HepG2 (cell line): ENCODE results near the gene SLC13A3. TPM values are rescaled to one million over a fixed set of nuclear protein-coding genes. Genes with fewer than 3 reads are reported as not detected.

Source experiments
- ATAC-seq: fragments of 200-7000 bp; cut with Tn5 transposase; 3 replicates; pipeline ENCODE4 v1.9.1; 2020; ENCODE audit warnings: mild to moderate bottlenecking, moderate library complexity
- BruUV-seq: library from RNA; stranded (reverse); fragments of 400-500 nt; replicated peaks from 2 replicates; lab custom pipeline; 2021; lab: Mats Ljungman, UMichigan
- CTCF ChIA-PET: fragments of 300-600 bp; formaldehyde crosslinking; extraction: SDS; loops from one replicate; lab custom pipeline; 2021; ENCODE audit warnings: low total read pairs, inconsistent platforms, low intra/inter-chr PET ratio; lab: Yijun Ruan, JAX
- POLR2A ChIA-PET: fragments of 350-600 bp; sonication (Branson Sonifier 250); formaldehyde crosslinking; loops from one replicate; lab custom pipeline; 2020; ENCODE audit warnings: antibody characterized with exemption, inconsistent platforms; lab: Yijun Ruan, JAX
- DNase-seq: peaks from one replicate; pipeline ENCODE4 v3.0.0-alpha.2; 2015; ENCODE audit warnings: low spot score
- FAIRE-seq: peaks from 3 replicates; lab custom pipeline; 2011; peaks lifted over from hg19 to GRCh38; lab: Jason Lieb, UNC
- H2AFZ ChIP-seq: one replicate; pipeline ENCODE4 v1.6.1; 2011; ENCODE audit warnings: low read length, inconsistent platforms
- H3K27ac ChIP-seq: fragments of 300-600 bp; 3 replicates; pipeline ENCODE4 v1.8.0; 2011; ENCODE audit warnings: mixed run types, mild to moderate bottlenecking, mixed read lengths, low read length, inconsistent platforms; ENCODE audit not compliant: insufficient read depth; ENCODE audit errors: extremely low read length
- H3K27me3 ChIP-seq, 2 experiments: fragments of 200-600 bp in 1 of 2; 2 replicates in 1 of 2; 3 replicates in 1 of 2; pipeline versions ENCODE4 v1.6.0 to v1.8.0; 2011; ENCODE audit warnings: low read length in 2 of 2, mild to moderate bottlenecking in 2 of 2, moderate library complexity in 2 of 2, inconsistent platforms in 1 of 2; ENCODE audit not compliant: insufficient read depth in 2 of 2, control insufficient read depth in 1 of 2
- H3K36me3 ChIP-seq, 2 experiments: fragments of 200-600 bp in 1 of 2; replicated peaks in 1 of 2; 2 replicates in 1 of 2; 3 replicates in 1 of 2; pipeline versions ENCODE4 v1.5.1 to v1.8.0; 2011; ENCODE audit warnings: low read length in 2 of 2, inconsistent platforms in 1 of 2; ENCODE audit not compliant: insufficient read depth in 2 of 2, control insufficient read depth in 1 of 2
- H3K4me1 ChIP-seq: 2 replicates; pipeline ENCODE4 v1.5.1; 2012; ENCODE audit warnings: low read length, inconsistent platforms; ENCODE audit not compliant: insufficient read depth
- H3K4me2 ChIP-seq: 2 replicates; pipeline ENCODE4 v1.6.0; 2011; ENCODE audit warnings: low read depth, low read length, inconsistent platforms
- H3K4me3 ChIP-seq, 3 experiments: fragments of 200-600 bp in 1 of 3; sonication (generic), shearing (Covaris generic) in 1 of 3; replicated peaks in 1 of 3; 2 replicates each; pipeline ENCODE4 v1.5.1; 2011 to 2016; ENCODE audit warnings: low read length in 3 of 3, inconsistent platforms in 2 of 3, low read depth in 2 of 3, mild to moderate bottlenecking in 2 of 3, control low read depth in 1 of 3, mixed read lengths in 1 of 3; ENCODE audit not compliant: insufficient read depth in 1 of 3
- H3K79me2 ChIP-seq: one replicate; pipeline ENCODE4 v1.6.1; 2011; ENCODE audit warnings: low read length, inconsistent platforms; ENCODE audit not compliant: insufficient read depth
- H3K9ac ChIP-seq: 2 replicates; pipeline ENCODE4 v1.6.0; 2011; ENCODE audit warnings: mild to moderate bottlenecking, low read depth, low read length, inconsistent platforms; ENCODE audit not compliant: insufficient read depth
- H3K9me3 ChIP-seq: 2 replicates; pipeline ENCODE4 v1.5.1; 2012; ENCODE audit warnings: mild to moderate bottlenecking, low read length
- H4K20me1 ChIP-seq: 2 replicates; pipeline ENCODE4 v1.6.0; 2011; ENCODE audit warnings: inconsistent platforms, mild to moderate bottlenecking, low read length, moderate library complexity; ENCODE audit not compliant: insufficient read depth
- AGO1 ChIP-seq: fragments of 200-400 bp; formaldehyde crosslinking; IDR thresholded peaks from 2 replicates; pipeline ENCODE4 v1.6.1; 2017; ENCODE audit warnings: mild to moderate bottlenecking, low read depth, low read length, moderate library complexity; ENCODE audit not compliant: poor library complexity, severe bottlenecking
- BRD4 ChIP-seq: sonication (generic); formaldehyde crosslinking; IDR thresholded peaks from 2 replicates; pipeline ENCODE4 v1.4.0; 2020; ENCODE audit warnings: missing genetic modification reagents
- CTCF ChIP-seq: sonication (generic); formaldehyde crosslinking; IDR thresholded peaks from 2 replicates; pipeline ENCODE4 v1.5.0; 2020; ENCODE audit warnings: mild to moderate bottlenecking, missing genetic modification reagents, moderate library complexity
- MIXL1 ChIP-seq: IDR thresholded peaks from 2 replicates; pipeline ENCODE4 v1.6.1; 2016
- RBM22 ChIP-seq: fragments of 200-400 bp; formaldehyde crosslinking; optimal IDR thresholded peaks from 2 replicates; pipeline ENCODE3; 2017; ENCODE audit warnings: mild to moderate bottlenecking, low read length, moderate library complexity
- STAG1 ChIP-seq: sonication (generic); formaldehyde crosslinking; IDR thresholded peaks from 2 replicates; pipeline ENCODE4 v1.4.0; 2020; ENCODE audit warnings: missing genetic modification reagents
- ZNF644 ChIP-seq: IDR thresholded peaks from 2 replicates; pipeline ENCODE4 v1.6.1; 2016; ENCODE audit warnings: low read depth
- WGBS: methylation state at CpG from one replicate; pipeline ENCODE4 v1.1.6; 2017; ENCODE audit warnings: low lambda C conversion rate; 5-methylcytosine and 5-hydroxymethylcytosine counted together
- in situ Hi-C: cut with HindIII; loops from 2 replicates; pipeline ENCODE4 v1.10.0; 2017; ENCODE audit warnings: low pct_unique_long_range_greater_than_20kb; ENCODE audit not compliant: extremely low pct_ligation_motif_present
- intact Hi-C: fragments of 100-400 bp; cut with micrococcal nuclease; formaldehyde crosslinking; loops from one replicate; pipeline ENCODE4 v1.10.0; 2022; ENCODE audit not compliant: unreplicated experiment
- polyA plus RNA-seq, 8 experiments: library from polyadenylated mRNA; depleted of rRNA in 3 of 8; stranded (reverse) in 7 of 8; unstranded in 1 of 8; fragments of >200 nt; fragmentation: Illumina TruSeq in 4 of 8; extraction: Trizol in 4 of 8; gene quantifications; 2 replicates each; pipeline versions ENCODE4 v1.2.1 to v1.2.3, GENCODE V29; 2011 to 2016; ENCODE audit warnings: low read depth in 4 of 8, missing spikeins in 1 of 8, mixed read lengths in 1 of 8; ENCODE audit not compliant: insufficient read depth in 1 of 8
- total RNA-seq, 5 experiments: library from RNA; depleted of rRNA; stranded (reverse); fragments of >200 nt; fragmentation: Illumina TruSeq; extraction: Trizol; gene quantifications; 2 replicates each; pipeline ENCODE4 v1.2.3, GENCODE V29; 2016; ENCODE audit warnings: low read depth in 1 of 5
- TF ChIP-seq, protein P1 (sequence below): sonication (generic); formaldehyde crosslinking; IDR thresholded peaks from 2 replicates; pipeline ENCODE4 v1.5.0; 2020; ENCODE audit warnings: missing genetic modification reagents

Gene SLC13A3
- total and polyA plus RNA-seq, 2 of the 13 experiments (the other 11 are each of a cell fraction or from before 2014, with no cell fraction given): 66.5 to 76.0 TPM

- DNase-seq (no peak), ATAC-seq (no peak), FAIRE-seq (no peak)
- Histone ChIP-seq H3K9me3 (peaks cover 10% of the 10 kb centered on the region), H4K20me1 (no peaks in the 10 kb centered on the region), H3K27me3 (no peaks in the 10 kb centered on the region), H3K4me3 (no peak overlapping the region), H3K36me3 (peaks cover 5 to 15% of the 10 kb centered on the region in 2 experiments), H3K4me1 (peaks cover 47% of the 10 kb centered on the region), H3K4me2 (no peak overlapping the region), H3K79me2 (no peaks in the 10 kb centered on the region), H2AFZ (no peak overlapping the region), H3K27ac (no peak overlapping the region), H3K9ac (no peak overlapping the region)
- TF ChIP-seq RBM22: peak; percentile 22
- TF ChIP-seq BRD4: no peak
- WGBS: 94% methylated on average over 2 of the region's 2 CpGs
- ChIA-PET POLR2A (no interaction called here), CTCF (no interaction called here)
- in situ Hi-C loops: no loop called here
- intact Hi-C loops: no loop called here
- no TSS peak for BruUV-seq
These were observed 26.3 kb downstream of the SLC13A3 start for GRCh38 chr20:46624946-46625345.

- Histone ChIP-seq H3K27ac (no peak overlapping the region), H3K9me3 (no peaks in the 10 kb centered on the region), H3K27me3 (no peaks in the 10 kb centered on the region), H2AFZ (no peak overlapping the region), H4K20me1 (no peaks in the 10 kb centered on the region), H3K4me1 (peaks cover 44% of the 10 kb centered on the region), H3K36me3 (peaks cover 9 to 30% of the 10 kb centered on the region in 2 experiments; a peak in 4 of 5 replicates), H3K79me2 (no peaks in the 10 kb centered on the region), H3K9ac (no peak overlapping the region), H3K4me2 (no peak overlapping the region), H3K4me3 (no peak overlapping the region)
- ChIA-PET CTCF (no interaction called here), POLR2A (interaction anchor here (0.7 kb wide), 1 partner anchor 15 kb away, joined by 3 read pairs; no protein-coding TSS in a partner anchor)
- in situ Hi-C loops (no loop called here), intact Hi-C loops (no loop called here)
- TF ChIP-seq ZNF644 (CRISPR knock-in tag) (0 out of 2 replicates have a peak, but pooled peaks have one; percentile 25), AGO1 (no peak), CTCF (CRISPR knock-in tag) (0 out of 2 replicates have a peak, but pooled peaks have one; percentile 31), STAG1 (CRISPR knock-in tag) (peak; percentile 26; the same call in 1 of the 2 replicates), MIXL1 (CRISPR knock-in tag) (peak; percentile 37; the same call in 1 of the 2 replicates)
- TF ChIP-seq, protein P1, sequence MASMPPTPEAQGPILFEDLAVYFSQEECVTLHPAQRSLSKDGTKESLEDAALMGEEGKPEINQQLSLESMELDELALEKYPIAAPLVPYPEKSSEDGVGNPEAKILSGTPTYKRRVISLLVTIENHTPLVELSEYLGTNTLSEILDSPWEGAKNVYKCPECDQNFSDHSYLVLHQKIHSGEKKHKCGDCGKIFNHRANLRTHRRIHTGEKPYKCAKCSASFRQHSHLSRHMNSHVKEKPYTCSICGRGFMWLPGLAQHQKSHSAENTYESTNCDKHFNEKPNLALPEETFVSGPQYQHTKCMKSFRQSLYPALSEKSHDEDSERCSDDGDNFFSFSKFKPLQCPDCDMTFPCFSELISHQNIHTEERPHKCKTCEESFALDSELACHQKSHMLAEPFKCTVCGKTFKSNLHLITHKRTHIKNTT (CRISPR knock-in tag): no peak
- no peak for ATAC-seq
- WGBS: 91% methylated on average over 1 of the region's 1 CpG
- no TSS peak for BruUV-seq
- DNase-seq: no peak
- no peak for FAIRE-seq
These were observed 29.1 kb downstream of the SLC13A3 start for GRCh38 chr20:46622165-46622564.
